Activated CD4-positive, alpha-beta T cell treated with anti-CD3 and anti-CD28 coated beads, Interleukin-2, amount 10 ng/mL, durations not matched to agents 24 days and 14 days (primary cell): ENCODE results near the gene CMTM8. TPM values are rescaled to one million over a fixed set of nuclear protein-coding genes. Genes with fewer than 3 reads are reported as not detected.
"Not testable (repeated sequence)": the region's sequence is repeated elsewhere in the genome, so short reads cannot be mapped to it uniquely, and the experiment has no call there.

Experiments used
- DNase-seq: peaks from one replicate; pipeline ENCODE4 v3.0.0; 2022
- H3K27ac Mint-ChIP-seq: one replicate; pipeline ENCODE4 v1.8.0; 2022; ENCODE audit warnings: mild to moderate bottlenecking, mixed read lengths
- H3K27me3 Mint-ChIP-seq: one replicate; pipeline ENCODE4 v1.8.0; 2022; ENCODE audit warnings: mixed read lengths
- H3K36me3 Mint-ChIP-seq: one replicate; pipeline ENCODE4 v1.8.0; 2022; ENCODE audit warnings: low read depth, mild to moderate bottlenecking, mixed read lengths
- H3K4me1 Mint-ChIP-seq: one replicate; pipeline ENCODE4 v1.8.0; 2021; ENCODE audit warnings: mixed read lengths
- H3K4me3 Mint-ChIP-seq: one replicate; pipeline ENCODE4 v1.8.0; 2022; ENCODE audit warnings: mild to moderate bottlenecking, moderate library complexity, mixed read lengths
- H3K9me3 Mint-ChIP-seq: one replicate; pipeline ENCODE4 v1.8.0; 2021; ENCODE audit warnings: mixed read lengths
- intact Hi-C: fragments of 100-400 bp; cut with micrococcal nuclease; formaldehyde crosslinking; loops from one replicate; pipeline ENCODE4 v1.15.1; 2023
- total RNA-seq: library from RNA; stranded (reverse); gene quantifications from 2 replicates; pipeline ENCODE4 v1.2.3, GENCODE V29; 2022

CMTM8 gene
- total RNA-seq = 4.8 and 5.5 TPM in 2 replicates

- Mint-ChIP-seq H3K27ac (peak within 1 kb of the TSS; percentile 75), H3K36me3 (peaks cover 9% of the 10 kb centered on the region), H3K4me1 (peaks cover 19% of the 10 kb centered on the region), H3K4me3 (peak within 1 kb of the TSS; percentile 86), H3K27me3 (peaks cover 32% of the 10 kb centered on the region), H3K9me3 (peaks cover 9% of the 10 kb centered on the region)
- peak; percentile 90 for DNase-seq
- intact Hi-C loops = loop anchor here (5.0 to 10.0 kb wide), 3 partner anchors 59 to 134 kb away; partner anchors contain the start of gene GPD1L
Measured at GRCh38 chr3:32238453-32239306, at the start of gene CMTM8. Gene CMTM8, plus strand, starts transcription at chr3:32238680. Its CDS starts 293 bp downstream, at chr3:32238973.

GRCh38 chr3:32189693-32190092 is 48.8 kb upstream of the CMTM8 start:
- H3K36me3 Mint-ChIP-seq = no peaks in the 10 kb centered on the region
- no peak overlapping the region for H3K27ac Mint-ChIP-seq
- no peaks in the 10 kb centered on the region for H3K9me3 Mint-ChIP-seq
- no peak for DNase-seq
- peaks cover 29% of the 10 kb centered on the region for H3K27me3 Mint-ChIP-seq
- H3K4me1 Mint-ChIP-seq = no peaks in the 10 kb centered on the region
- intact Hi-C loops = no loop called here
- no peak overlapping the region for H3K4me3 Mint-ChIP-seq

GRCh38 chr3:32190556-32190955 is 47.9 kb upstream of the CMTM8 start:
- H3K9me3 Mint-ChIP-seq, H3K4me3 Mint-ChIP-seq, intact Hi-C loops, H3K36me3 Mint-ChIP-seq, H3K4me1 Mint-ChIP-seq, DNase-seq, H3K27ac Mint-ChIP-seq: not testable (repeated sequence)
- peaks cover 25% of the 10 kb centered on the region for H3K27me3 Mint-ChIP-seq

- Mint-ChIP-seq H3K27me3 (peaks cover 18% of the 10 kb centered on the region), H3K9me3 (no peaks in the 10 kb centered on the region), H3K36me3 (no peaks in the 10 kb centered on the region), H3K4me3 (no peak overlapping the region), H3K4me1 (no peaks in the 10 kb centered on the region), H3K27ac (no peak overlapping the region)
- intact Hi-C loops = no loop called here
- no peak for DNase-seq
Measured at GRCh38 chr3:32193101-32193500, 45.4 kb upstream of the CMTM8 start.

GRCh38 chr3:32194653-32195052 is 43.8 kb upstream of the CMTM8 start:
- Mint-ChIP-seq H3K27me3 (peaks cover 22% of the 10 kb centered on the region), H3K9me3 (no peaks in the 10 kb centered on the region), H3K27ac (no peak overlapping the region), H3K4me3 (no peak overlapping the region), H3K4me1 (no peaks in the 10 kb centered on the region), H3K36me3 (no peaks in the 10 kb centered on the region)
- DNase-seq = no peak
- intact Hi-C loops = no loop called here

GRCh38 chr3:32195995-32196540 is 42.4 kb upstream of the CMTM8 start:
- Mint-ChIP-seq H3K9me3 (no peaks in the 10 kb centered on the region), H3K27ac (no peak overlapping the region), H3K36me3 (no peaks in the 10 kb centered on the region), H3K27me3 (peaks cover 28% of the 10 kb centered on the region), H3K4me1 (no peaks in the 10 kb centered on the region), H3K4me3 (no peak overlapping the region)
- DNase-seq = no peak
- intact Hi-C loops = no loop called here

- no peaks in the 10 kb centered on the region for H3K9me3 Mint-ChIP-seq
- intact Hi-C loops = no loop called here
- H3K27me3 Mint-ChIP-seq = peaks cover 33% of the 10 kb centered on the region
- no peak overlapping the region for H3K27ac Mint-ChIP-seq
- H3K4me1 Mint-ChIP-seq = no peaks in the 10 kb centered on the region
- no peak overlapping the region for H3K4me3 Mint-ChIP-seq
- no peaks in the 10 kb centered on the region for H3K36me3 Mint-ChIP-seq
- DNase-seq = no peak
Measured at GRCh38 chr3:32197991-32198390, 40.5 kb upstream of the CMTM8 start.

GRCh38 chr3:32198714-32199113 is 39.8 kb upstream of the CMTM8 start:
- Mint-ChIP-seq H3K4me1 (no peaks in the 10 kb centered on the region), H3K4me3 (no peak overlapping the region), H3K36me3 (no peaks in the 10 kb centered on the region), H3K9me3 (no peaks in the 10 kb centered on the region), H3K27ac (no peak overlapping the region), H3K27me3 (peaks cover 37% of the 10 kb centered on the region)
- no peak for DNase-seq
- intact Hi-C loops = no loop called here

GRCh38 chr3:32200490-32200889 is 38.0 kb upstream of the CMTM8 start:
- Mint-ChIP-seq H3K4me3 (no peak overlapping the region), H3K36me3 (no peaks in the 10 kb centered on the region), H3K27ac (no peak overlapping the region), H3K9me3 (no peaks in the 10 kb centered on the region), H3K27me3 (peaks cover 40% of the 10 kb centered on the region), H3K4me1 (no peaks in the 10 kb centered on the region)
- DNase-seq = no peak
- intact Hi-C loops = no loop called here

- Mint-ChIP-seq H3K27me3 (peaks cover 41% of the 10 kb centered on the region), H3K27ac (no peak overlapping the region), H3K36me3 (no peaks in the 10 kb centered on the region), H3K4me3 (no peak overlapping the region), H3K4me1 (no peaks in the 10 kb centered on the region), H3K9me3 (no peaks in the 10 kb centered on the region)
- intact Hi-C loops = no loop called here
- no peak for DNase-seq
Measured at GRCh38 chr3:32200992-32201758, 37.3 kb upstream of the CMTM8 start.

GRCh38 chr3:32202496-32202895 is 36.0 kb upstream of the CMTM8 start:
- Mint-ChIP-seq H3K36me3 (no peaks in the 10 kb centered on the region), H3K27me3 (peaks cover 44% of the 10 kb centered on the region), H3K27ac (no peak overlapping the region), H3K4me3 (no peak overlapping the region), H3K9me3 (no peaks in the 10 kb centered on the region), H3K4me1 (no peaks in the 10 kb centered on the region)
- DNase-seq = no peak
- intact Hi-C loops = no loop called here

GRCh38 chr3:32203854-32204253 is 34.6 kb upstream of the CMTM8 start:
- H3K9me3 Mint-ChIP-seq = no peaks in the 10 kb centered on the region
- peaks cover 39% of the 10 kb centered on the region for H3K27me3 Mint-ChIP-seq
- DNase-seq = no peak
- H3K36me3 Mint-ChIP-seq = no peaks in the 10 kb centered on the region
- intact Hi-C loops = no loop called here
- H3K4me3 Mint-ChIP-seq = no peak overlapping the region
- H3K27ac Mint-ChIP-seq = no peak overlapping the region
- H3K4me1 Mint-ChIP-seq = no peaks in the 10 kb centered on the region

- DNase-seq = no peak
- intact Hi-C loops = no loop called here
- peaks cover 10% of the 10 kb centered on the region for H3K27me3 Mint-ChIP-seq
- H3K4me3 Mint-ChIP-seq = no peak overlapping the region
- no peaks in the 10 kb centered on the region for H3K9me3 Mint-ChIP-seq
- H3K36me3 Mint-ChIP-seq = no peaks in the 10 kb centered on the region
- H3K27ac Mint-ChIP-seq = no peak overlapping the region
- H3K4me1 Mint-ChIP-seq = no peaks in the 10 kb centered on the region
Measured at GRCh38 chr3:32208447-32208846, 30.0 kb upstream of the CMTM8 start.

GRCh38 chr3:32215185-32215584 is 23.3 kb upstream of the CMTM8 start:
- no peak for DNase-seq
- intact Hi-C loops = no loop called here
- H3K4me1 Mint-ChIP-seq = no peaks in the 10 kb centered on the region
- no peak overlapping the region for H3K4me3 Mint-ChIP-seq
- H3K27ac Mint-ChIP-seq = no peak overlapping the region
- peaks cover 13% of the 10 kb centered on the region for H3K27me3 Mint-ChIP-seq
- H3K9me3 Mint-ChIP-seq = peaks cover 15% of the 10 kb centered on the region
- H3K36me3 Mint-ChIP-seq = no peaks in the 10 kb centered on the region
